K562 (cell line): ENCODE measurements around the gene TMEM229B. TPM values are rescaled to one million over a fixed set of nuclear protein-coding genes. Genes with fewer than 3 reads are reported as not detected.

Source experiments
- ATAC-seq: fragments of 200-7000 bp; cut with Tn5 transposase; 3 replicates; pipeline ENCODE4 v1.9.1; 2020; ENCODE audit warnings: moderate library complexity
- BruUV-seq: library from RNA; stranded (reverse); fragments of 400-500 nt; replicated peaks from 2 replicates; lab custom pipeline; 2021; lab: Mats Ljungman, UMichigan
- CTCF ChIA-PET: fragments of 300-600 bp; formaldehyde crosslinking; extraction: SDS; loops from one replicate; lab custom pipeline; 2021; ENCODE audit warnings: low intra/inter-chr PET ratio; lab: Yijun Ruan, JAX
- POLR2A ChIA-PET: fragments of 300-600, 350-650 bp; sonication (Branson Sonifier 250); formaldehyde crosslinking; extraction: SDS; loops from one replicate; lab custom pipeline; 2021; ENCODE audit warnings: antibody characterized with exemption, inconsistent platforms; lab: Yijun Ruan, JAX
- DNase-seq, 4 experiments: peaks; one replicate each; pipeline versions ENCODE4 v3.0.0 to v3.0.0-alpha.2; 2011 to 2018; ENCODE audit warnings: low spot score in 3 of 4, mixed read lengths in 3 of 4; ENCODE audit errors: extremely low read depth in 1 of 4
- FAIRE-seq: peaks from 2 replicates; lab custom pipeline; 2011; peaks lifted over from hg19 to GRCh38; lab: Jason Lieb, UNC
- H2AFZ ChIP-seq: 2 replicates; pipeline ENCODE4 v1.6.0; 2011; ENCODE audit warnings: low read depth, low read length, control low read depth, inconsistent platforms
- H3K27ac ChIP-seq: fragments of 200-600 bp; 3 replicates; pipeline ENCODE4 v1.8.0; 2011; ENCODE audit warnings: low read depth, mild to moderate bottlenecking, control low read depth, inconsistent platforms, low read length, moderate library complexity, mixed read lengths; ENCODE audit errors: extremely low read depth
- H3K27me3 ChIP-seq, 2 experiments: fragments of 300-600 bp in 1 of 2; 2 replicates in 1 of 2; 3 replicates in 1 of 2; pipeline versions ENCODE4 v1.6.0 to v1.8.0; 2011; ENCODE audit warnings: inconsistent platforms in 2 of 2, low read length in 2 of 2, mild to moderate bottlenecking in 1 of 2, mixed read lengths in 1 of 2, moderate library complexity in 1 of 2; ENCODE audit not compliant: control insufficient read depth in 2 of 2, insufficient read depth in 2 of 2
- H3K36me3 ChIP-seq: fragments of 300-600 bp; 3 replicates; pipeline ENCODE4 v1.8.0; 2011; ENCODE audit warnings: mild to moderate bottlenecking, low read length, inconsistent platforms; ENCODE audit not compliant: control insufficient read depth, insufficient read depth
- H3K4me1 ChIP-seq, 2 experiments: fragments of 200-600 bp in 1 of 2; replicated peaks in 1 of 2; 2 replicates in 1 of 2; 3 replicates in 1 of 2; pipeline versions ENCODE4 v1.5.1 to v1.8.0; 2011; ENCODE audit warnings: inconsistent platforms in 2 of 2, low read length in 2 of 2, mild to moderate bottlenecking in 1 of 2, mixed read lengths in 1 of 2, moderate library complexity in 1 of 2; ENCODE audit not compliant: control insufficient read depth in 2 of 2, insufficient read depth in 2 of 2
- H3K4me2 ChIP-seq: 2 replicates; pipeline ENCODE4 v1.6.1; 2011; ENCODE audit warnings: low read length, control low read depth, inconsistent platforms, mixed read lengths; ENCODE audit not compliant: insufficient read depth
- H3K4me3 ChIP-seq: fragments of 200-600 bp; sonication (generic), shearing (Covaris generic); 2 replicates; pipeline ENCODE4 v1.5.1; 2016; ENCODE audit warnings: control low read depth, inconsistent platforms
- H3K79me2 ChIP-seq: fragments of 200-600 bp; 3 replicates; pipeline ENCODE4 v1.8.0; 2011; ENCODE audit warnings: low read length, inconsistent platforms; ENCODE audit not compliant: control insufficient read depth, insufficient read depth
- H3K9ac ChIP-seq, 2 experiments: 2 replicates each; pipeline versions ENCODE4 v1.6.0 to v1.6.1; 2011; ENCODE audit warnings: low read depth in 2 of 2, low read length in 2 of 2, control low read depth in 1 of 2, inconsistent platforms in 1 of 2, mild to moderate bottlenecking in 1 of 2, mixed read lengths in 1 of 2; ENCODE audit not compliant: insufficient read depth in 1 of 2
- H3K9me1 ChIP-seq: one replicate; pipeline ENCODE4 v1.6.0; 2011; ENCODE audit warnings: inconsistent platforms, mild to moderate bottlenecking, low read length, moderate library complexity; ENCODE audit not compliant: control insufficient read depth, insufficient read depth
- H3K9me3 ChIP-seq: replicated peaks from 2 replicates; pipeline ENCODE4 v1.5.1; 2011; ENCODE audit warnings: low read depth, low read length, inconsistent platforms; ENCODE audit not compliant: control insufficient read depth, insufficient read depth
- H4K20me1 ChIP-seq: replicated peaks from 2 replicates; pipeline ENCODE4 v1.6.1; 2011; ENCODE audit warnings: low read length, inconsistent platforms, mixed read lengths; ENCODE audit not compliant: control insufficient read depth, insufficient read depth
- CREBBP ChIP-seq: IDR thresholded peaks from one replicate; pipeline ENCODE4 v1.6.1; 2012; ENCODE audit warnings: low read depth, mild to moderate bottlenecking, control low read depth, inconsistent platforms, low read length
- GTF3C2 ChIP-seq: IDR thresholded peaks from 3 replicates; pipeline ENCODE4 v1.6.1; 2011; ENCODE audit warnings: borderline replicate concordance, mild to moderate bottlenecking, moderate library complexity; ENCODE audit not compliant: insufficient read length; ENCODE audit errors: extremely low read depth
- HDAC8 ChIP-seq: fragments of 450-650 bp; IDR thresholded peaks from 2 replicates; pipeline ENCODE4 v1.6.1; 2016; ENCODE audit warnings: mild to moderate bottlenecking, missing genetic modification characterization, moderate library complexity, missing compliant biosample characterization
- TAF7 ChIP-seq: fragments of 450-650 bp; IDR thresholded peaks from 2 replicates; pipeline ENCODE4 v1.6.1; 2016; ENCODE audit warnings: missing genetic modification characterization, missing compliant biosample characterization
- WHSC1 ChIP-seq: IDR thresholded peaks from one replicate; pipeline ENCODE4 v1.6.1; 2012; ENCODE audit warnings: low read length, control low read depth, inconsistent platforms
- WGBS: fragments of 100-300 bp; shearing (Covaris generic); methylation state at CpG from one replicate; pipeline ENCODE4 v1.1.6; 2016; ENCODE audit warnings: low coverage, mixed read lengths; ENCODE audit not compliant: insufficient coverage; ENCODE audit errors: missing lambda C conversion rate; 5-methylcytosine and 5-hydroxymethylcytosine counted together
- in situ Hi-C: fragments of 300-500 bp; cut with MboI; formaldehyde crosslinking; loops from 4 replicates; pipeline ENCODE4 v1.15.0; 2018; ENCODE audit warnings: inconsistent platforms, mixed read lengths
- intact Hi-C: fragments of 100-400 bp; cut with micrococcal nuclease; formaldehyde crosslinking; loops from 2 replicates; pipeline ENCODE4 v1.14.2; 2022
- polyA plus RNA-seq, 8 experiments: library from polyadenylated mRNA; depleted of rRNA in 4 of 8; stranded (reverse) in 5 of 8; unstranded in 3 of 8; fragments of >200 nt; fragmentation: Nextera tagmentation in 2 of 8; fragmentation: Illumina TruSeq in 1 of 8; extraction: Ambion mirVana in 2 of 8; extraction: Trizol in 1 of 8; gene quantifications; 2 replicates each; pipeline versions ENCODE4 v1.2.1 to v1.2.3, GENCODE V29; 2011 to 2014; ENCODE audit warnings: inconsistent platforms in 1 of 8, missing spikeins in 1 of 8
- total RNA-seq, 7 experiments: library from RNA; depleted of rRNA in 6 of 7; stranded (reverse); fragments of >200 nt in 6 of 7; fragmentation: Illumina TruSeq in 2 of 7; extraction: Trizol in 2 of 7; gene quantifications; 2 replicates each; pipeline versions ENCODE4 v1.2.1 to v1.2.3, GENCODE V29; 2011 to 2021; ENCODE audit warnings: low replicate concordance in 1 of 7

Gene TMEM229B
- total and polyA plus RNA-seq, 9 of the 15 experiments (the other 6 are each of a cell fraction or from before 2014, with no cell fraction given): not detected

GRCh38 chr14:67492538-67492937 is 4.0 kb upstream of the TMEM229B start:
- CTCF ChIA-PET: no interaction called here
- no peak overlapping the region for H3K27ac ChIP-seq
- no peaks in the 10 kb centered on the region; a peak in 1 of 5 replicates for H3K4me1 ChIP-seq
- peaks cover 5% of the 10 kb centered on the region; the same call in 1 of the 2 replicates for H3K9me3 ChIP-seq
- FAIRE-seq (no peak), ATAC-seq (no peak), DNase-seq (no peak)
- H4K20me1 ChIP-seq: no peaks in the 10 kb centered on the region
- no peak overlapping the region for H2AFZ ChIP-seq
- in situ Hi-C loops (no loop called here), intact Hi-C loops (no loop called here)
- POLR2A ChIA-PET: interaction anchor here (1.0 kb wide), 1 partner anchor 11 kb away, joined by 3 read pairs; no protein-coding TSS in a partner anchor
- peaks cover 4 to 9% of the 10 kb centered on the region in 2 experiments; a peak in 3 of 5 replicates for H3K27me3 ChIP-seq
- H3K9ac ChIP-seq: no peak overlapping the region
- no peaks in the 10 kb centered on the region for H3K36me3 ChIP-seq
- TF ChIP-seq TAF7 (tag) (no peak), CREBBP (no peak), HDAC8 (tag) (no peak), GTF3C2 (no peak), WHSC1 (no peak)
- no peak overlapping the region for H3K4me3 ChIP-seq
- no TSS peak for BruUV-seq
- WGBS: 0% methylated on average over 3 of the region's 3 CpGs
- H3K79me2 ChIP-seq: no peaks in the 10 kb centered on the region
- no peaks in the 10 kb centered on the region for H3K9me1 ChIP-seq
- H3K4me2 ChIP-seq: no peak overlapping the region
